Upper lobe of left lung (tissue), 6 donors: Measurements from ENCODE around the gene PLXNB2. TPM values are rescaled to one million over a fixed set of nuclear protein-coding genes. Genes with fewer than 3 reads are reported as not detected.

Experiments
- ATAC-seq, 2 donors: fragments of 200-7000 bp; cut with Tn5 transposase; one replicate each; pipeline ENCODE4 v1.9.1; 2022; ENCODE audit warnings: mild to moderate bottlenecking in 2 of 2, moderate library complexity in 2 of 2; ENCODE audit not compliant: low FRiP score in 2 of 2
- DNase-seq, 2 donors: peaks; one replicate each; pipeline ENCODE4 v3.0.0-alpha.2; 2019 to 2020
- H3K27ac ChIP-seq, 4 donors: fragments of 200-600 bp; sonication (generic); one replicate each; pipeline ENCODE4 v1.5.1; 2016 to 2019
- H3K27me3 ChIP-seq, 4 donors: fragments of 200-600 bp; sonication (generic); one replicate each; pipeline ENCODE4 v1.5.1; 2017 to 2019
- H3K36me3 ChIP-seq, 4 donors: fragments of 200-600 bp; sonication (generic); one replicate each; pipeline ENCODE4 v1.5.1; 2016 to 2019
- H3K4me1 ChIP-seq, 4 donors: fragments of 200-600 bp; sonication (generic); one replicate each; pipeline ENCODE4 v1.5.1; 2018 to 2019
- H3K4me3 ChIP-seq, 4 donors: fragments of 200-600 bp; sonication (generic); one replicate each; pipeline ENCODE4 v1.5.1; 2017 to 2019; ENCODE audit warnings: mild to moderate bottlenecking in 2 of 4, moderate library complexity in 1 of 4
- H3K9me3 ChIP-seq, 4 donors: fragments of 200-600 bp; sonication (generic); one replicate each; pipeline ENCODE4 v1.5.1; 2018 to 2019
- CTCF ChIP-seq, 6 experiments: fragments of 450-650 bp in 4 of 6; fragments of 200-600 bp in 2 of 6; sonication (generic) in 2 of 6; IDR thresholded peaks; one replicate each; pipeline ENCODE4 v1.5.1; 2016 to 2019; ENCODE audit warnings: antibody characterized with exemption in 6 of 6
- EP300 ChIP-seq, 4 donors: sonication (generic); formaldehyde crosslinking; IDR thresholded peaks; one replicate each; pipeline ENCODE4 v1.5.1; 2017; ENCODE audit warnings: antibody characterized with exemption in 4 of 4, control low read depth in 2 of 4
- POLR2A ChIP-seq, 4 donors: fragments of 450-650 bp; IDR thresholded peaks; one replicate each; pipeline ENCODE4 v1.5.1; 2016 to 2017; ENCODE audit warnings: antibody characterized with exemption in 4 of 4, mild to moderate bottlenecking in 2 of 4
- POLR2AphosphoS5 ChIP-seq, 2 donors: sonication (generic); formaldehyde crosslinking; IDR thresholded peaks; one replicate each; pipeline ENCODE4 v1.5.1; 2017; ENCODE audit warnings: antibody characterized with exemption in 2 of 2
- WGBS, 2 donors: methylation state at CpG; one replicate each; pipeline ENCODE4 v1.1.5; 2017 to 2018; 5-methylcytosine and 5-hydroxymethylcytosine counted together
- total RNA-seq, 6 donors: library from RNA; depleted of rRNA in 4 of 6; stranded (reverse); fragments of >200 nt in 4 of 6; gene quantifications; one replicate each; pipeline versions ENCODE4 v1.1.0 to v1.2.1, GENCODE V29; 2016 to 2021
- donor health status: DM: no; HTN: no; CAD: no; lungs with moderate emphysema.
- donor health status: DM: no; HTN: yes; CAD: no; lungs with severe emphysema.

Gene PLXNB2
- total RNA-seq, 6 donors from 2014 or later: 218 to 407 (median 313) TPM

DNA sequence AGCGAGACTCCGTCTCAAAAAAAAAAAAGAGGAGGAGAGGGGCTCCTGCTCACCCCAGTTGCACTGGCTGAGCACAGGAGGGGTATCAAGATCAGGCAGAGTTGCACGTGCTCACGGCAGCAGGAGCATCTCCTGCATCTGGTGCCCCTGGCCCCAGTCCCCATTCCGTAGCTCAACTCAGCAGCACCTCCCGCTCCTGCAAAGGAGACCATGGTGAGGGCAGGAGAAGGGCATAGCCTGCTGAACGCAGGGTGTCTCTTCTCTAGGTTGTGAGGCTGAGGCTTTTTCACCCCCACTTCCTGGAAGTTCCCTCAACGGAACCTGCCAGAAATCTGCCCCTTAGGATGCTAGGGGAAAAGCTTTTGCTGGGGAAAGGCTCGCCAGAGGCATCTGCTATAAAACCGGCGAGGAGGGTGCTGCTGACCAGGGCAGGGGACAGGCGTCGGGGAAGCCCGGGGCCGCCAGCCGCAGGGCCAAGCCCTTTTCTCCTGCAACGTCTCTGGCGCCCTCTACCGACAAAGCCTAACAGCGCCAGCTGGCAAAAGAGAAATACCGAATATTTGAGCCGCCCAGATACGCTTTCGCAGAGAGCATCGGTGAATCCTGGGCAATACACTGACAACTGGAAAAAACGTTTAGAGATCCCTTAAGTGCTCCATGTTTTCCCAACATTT, 34.7 kb upstream of the PLXNB2 start:
- TF ChIP-seq POLR2AphosphoS5 (IDR thresholded peaks at IDR 0.05) (no peak), CTCF (IDR thresholded peaks at IDR 0.05) (peak; percentile 92 to 96 (median 94)), POLR2A (IDR thresholded peaks at IDR 0.05) (no peak)
- Histone ChIP-seq H3K27ac (peak overlapping the region; percentile 85 to 96 (median 86)), H3K9me3 (no peaks in the 10 kb centered on the region), H3K4me3 (peak overlapping the region; percentile 14 to 98 (median 94)), H3K4me1 (peaks cover 11 to 24% (median 20%) of the 10 kb centered on the region in 4 donors), H3K36me3 (no peaks in the 10 kb centered on the region), H3K27me3 (no peaks in the 10 kb centered on the region)
- ATAC-seq (peak; percentile 90 to 94), DNase-seq (peak; percentile 90 to 91)
- WGBS, 2 donors: 15 to 21% methylated on average over 18 to 22 of the region's 26 CpGs

- 77 to 79% methylated on average over 12 of the region's 12 CpGs for WGBS, 2 donors
- Histone ChIP-seq H3K4me3 (no peak overlapping the region), H3K27me3 (no peaks in the 10 kb centered on the region), H3K27ac (no peak overlapping the region), H3K36me3 (no peaks in the 10 kb centered on the region), H3K9me3 (no peaks in the 10 kb centered on the region), H3K4me1 (peaks cover 7 to 12% (median 12%) of the 10 kb centered on the region in 4 donors)
- no peak for DNase-seq
- no peak for TF ChIP-seq POLR2AphosphoS5 (IDR thresholded peaks at IDR 0.05)
- TF ChIP-seq POLR2A (IDR thresholded peaks at IDR 0.05): no peak
- TF ChIP-seq EP300 (IDR thresholded peaks at IDR 0.05): no peak
- no peak for TF ChIP-seq CTCF (IDR thresholded peaks at IDR 0.05)
- ATAC-seq: no peak
Observed at GRCh38 chr22:50339945-50340879, 32.8 kb upstream of the PLXNB2 start.

DNA sequence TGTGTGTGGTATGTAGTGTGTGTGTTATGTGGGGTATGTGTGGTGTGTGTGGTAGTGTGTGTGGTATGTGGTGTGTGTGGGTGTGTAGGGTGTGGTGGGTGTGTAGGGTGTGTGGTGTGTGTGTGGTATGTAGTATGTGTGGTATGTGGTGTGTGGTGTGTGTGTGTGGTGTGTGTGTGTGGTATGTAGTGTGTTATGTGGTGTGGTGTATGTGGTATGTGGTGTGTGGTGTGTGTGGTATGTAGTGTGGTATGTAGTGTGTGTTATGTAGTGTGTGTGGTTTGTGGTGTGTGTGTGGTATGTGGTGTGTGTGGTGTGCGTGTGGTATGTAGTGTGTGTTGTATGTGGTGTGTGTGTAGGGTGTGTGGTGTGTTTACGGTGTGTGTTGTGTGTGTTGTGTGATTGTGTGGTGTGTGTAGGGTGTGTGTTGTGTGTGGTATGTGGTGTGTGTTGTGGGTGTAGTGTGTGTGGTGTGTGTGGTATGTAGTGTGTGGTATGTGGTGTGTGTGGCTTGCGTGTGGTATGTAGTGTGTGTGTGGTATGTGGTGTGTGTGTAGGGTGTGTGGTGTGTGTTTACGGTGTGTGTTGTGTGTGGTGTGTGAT, 31.5 kb upstream of the PLXNB2 start:
- H3K9me3 ChIP-seq: no peaks in the 10 kb centered on the region
- H3K4me1 ChIP-seq: peaks cover 7 to 12% (median 12%) of the 10 kb centered on the region in 4 donors
- no peak for DNase-seq
- H3K27me3 ChIP-seq: no peaks in the 10 kb centered on the region
- no peak overlapping the region for H3K4me3 ChIP-seq
- H3K36me3 ChIP-seq: no peaks in the 10 kb centered on the region
- no peak for ATAC-seq
- no peak overlapping the region for H3K27ac ChIP-seq
- TF ChIP-seq CTCF (IDR thresholded peaks at IDR 0.05) (no peak), POLR2AphosphoS5 (IDR thresholded peaks at IDR 0.05) (no peak), EP300 (IDR thresholded peaks at IDR 0.05) (no peak), POLR2A (IDR thresholded peaks at IDR 0.05) (no peak)
- WGBS, 2 donors: 96 to 100% methylated on average over 4 of the region's 4 CpGs

DNA sequence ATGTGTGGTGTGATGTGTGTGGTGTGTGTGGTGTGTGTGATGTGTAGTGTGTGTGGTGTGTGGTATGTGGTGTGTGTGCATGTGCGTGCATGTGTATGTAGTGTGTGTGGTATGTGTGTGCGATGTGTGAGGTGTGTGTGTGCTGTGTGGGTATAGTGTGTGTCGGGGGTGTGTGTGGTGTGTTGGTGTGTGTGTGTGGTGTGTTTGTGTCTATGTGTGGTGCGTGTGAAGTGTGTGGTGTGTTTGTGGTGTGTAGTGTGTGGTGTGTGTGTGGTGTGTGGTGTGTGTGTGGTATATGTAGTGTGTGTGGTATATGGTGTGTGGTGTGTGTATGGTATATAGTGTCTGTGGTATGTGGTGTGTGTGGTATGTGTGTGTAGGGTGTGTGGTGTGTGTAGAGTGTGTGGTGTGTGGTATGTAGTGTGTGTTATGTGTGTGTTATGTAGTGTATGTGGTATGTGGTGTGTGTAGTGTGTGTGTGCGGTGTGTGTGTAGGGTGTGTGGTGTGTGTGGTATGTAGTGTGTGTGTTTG, 30.7 kb upstream of the PLXNB2 start:
- H3K36me3 ChIP-seq: no peaks in the 10 kb centered on the region
- no peaks in the 10 kb centered on the region for H3K27me3 ChIP-seq
- ATAC-seq (no peak), DNase-seq (no peak)
- no peaks in the 10 kb centered on the region for H3K9me3 ChIP-seq
- H3K27ac ChIP-seq: no peak overlapping the region
- peaks cover 7 to 12% (median 12%) of the 10 kb centered on the region in 4 donors for H3K4me1 ChIP-seq
- H3K4me3 ChIP-seq: no peak overlapping the region
- TF ChIP-seq CTCF (IDR thresholded peaks at IDR 0.05) (no peak), POLR2AphosphoS5 (IDR thresholded peaks at IDR 0.05) (no peak), POLR2A (IDR thresholded peaks at IDR 0.05) (no peak), EP300 (IDR thresholded peaks at IDR 0.05) (no peak)
- 95% methylated on average over 5 of the region's 5 CpGs for WGBS, 2 donors
